HL-60 (cell line): ENCODE results near the gene RAB1B.

Source experiments
- DNase-seq, 2 experiments: peaks; one replicate each; pipeline ENCODE4 v3.0.0-alpha.2; 2010 to 2020; ENCODE audit warnings: low read depth in 1 of 2, low spot score in 1 of 2
- H3K27ac ChIP-seq: fragments of 250-450 bp; sonication (Bioruptor Pico); replicated peaks from 2 replicates; pipeline ENCODE4 v1.5.1; 2020; ENCODE audit warnings: mild to moderate bottlenecking, moderate library complexity
- H3K27me3 ChIP-seq: fragments of 250-450 bp; sonication (Bioruptor Pico); 2 replicates; pipeline ENCODE4 v1.5.1; 2021; ENCODE audit warnings: mild to moderate bottlenecking, moderate library complexity; ENCODE audit not compliant: insufficient read depth, poor library complexity, severe bottlenecking
- H3K4me3 ChIP-seq: replicated peaks from 2 replicates; pipeline ENCODE4 v1.5.1; 2011; ENCODE audit warnings: mild to moderate bottlenecking, control low read depth, low read length; ENCODE audit not compliant: insufficient read depth
- CTCF ChIP-seq: IDR thresholded peaks from one replicate; pipeline ENCODE4 v1.5.1; 2011; ENCODE audit warnings: low read length, control low read depth, inconsistent platforms; ENCODE audit not compliant: insufficient read depth
- GABPA ChIP-seq: IDR thresholded peaks from 2 replicates; pipeline ENCODE4 v1.6.1; 2012; ENCODE audit warnings: low read depth
- POLR2AphosphoS5 ChIP-seq: IDR thresholded peaks from 2 replicates; pipeline ENCODE4 v1.6.1; 2012; ENCODE audit warnings: low read depth
- REST ChIP-seq: IDR thresholded peaks from 2 replicates; pipeline ENCODE4 v1.6.1; 2012; ENCODE audit warnings: low read depth; ENCODE audit not compliant: insufficient replicate concordance
- SPI1 ChIP-seq: IDR thresholded peaks from 2 replicates; pipeline ENCODE4 v1.6.1; 2012; ENCODE audit warnings: low read depth, mild to moderate bottlenecking, borderline replicate concordance

The RAB1B gene

GRCh38 chr11:66240781-66241136 is 27.7 kb upstream of the RAB1B start:
- TF ChIP-seq POLR2AphosphoS5 (no peak), SPI1 (no peak), REST (no peak), GABPA (no peak), CTCF (no peak)
- Histone ChIP-seq H3K27me3 (no peaks in the 10 kb centered on the region), H3K4me3 (no peak overlapping the region), H3K27ac (peak overlapping the region; percentile 42)
- DNase-seq, result no peak

GRCh38 chr11:66242095-66242765 is 26.2 kb upstream of the RAB1B start:
- peak overlapping the region; percentile 48 for H3K27ac ChIP-seq
- DNase-seq, result peak in 1 of 2 experiments; percentile 51
- no peaks in the 10 kb centered on the region for H3K27me3 ChIP-seq
- H3K4me3 ChIP-seq, result no peak overlapping the region
- 0 out of 2 replicates have a peak, but pooled peaks have one; percentile 0 for TF ChIP-seq SPI1
- no peak for TF ChIP-seq REST
- peak; percentile 72 for TF ChIP-seq POLR2AphosphoS5
- no peak for TF ChIP-seq GABPA
- TF ChIP-seq CTCF, result no peak

- Histone ChIP-seq H3K27me3 (no peaks in the 10 kb centered on the region), H3K27ac (peak overlapping the region; percentile 33; the same call in 1 of the 2 replicates), H3K4me3 (no peak overlapping the region)
- TF ChIP-seq CTCF (no peak), GABPA (no peak), REST (no peak), POLR2AphosphoS5 (no peak), SPI1 (no peak)
- peak in 1 of 2 experiments; percentile 39 for DNase-seq
Observed at GRCh38 chr11:66243782-66244535, 24.5 kb upstream of the RAB1B start.
